GM19043 (cell line): ENCODE results near the gene MED13L.
"Not testable (repeated sequence)": the region's sequence is repeated elsewhere in the genome, so short reads cannot be mapped to it uniquely, and the experiment has no call there.

ENCODE experiments used
- ATAC-seq: cut with Tn5 transposase; IDR thresholded peaks from one replicate; pipeline ENCODE4 v1.9.1; 2021; ENCODE audit warnings: low read depth; ENCODE audit not compliant: unreplicated experiment

The MED13L gene

DNA sequence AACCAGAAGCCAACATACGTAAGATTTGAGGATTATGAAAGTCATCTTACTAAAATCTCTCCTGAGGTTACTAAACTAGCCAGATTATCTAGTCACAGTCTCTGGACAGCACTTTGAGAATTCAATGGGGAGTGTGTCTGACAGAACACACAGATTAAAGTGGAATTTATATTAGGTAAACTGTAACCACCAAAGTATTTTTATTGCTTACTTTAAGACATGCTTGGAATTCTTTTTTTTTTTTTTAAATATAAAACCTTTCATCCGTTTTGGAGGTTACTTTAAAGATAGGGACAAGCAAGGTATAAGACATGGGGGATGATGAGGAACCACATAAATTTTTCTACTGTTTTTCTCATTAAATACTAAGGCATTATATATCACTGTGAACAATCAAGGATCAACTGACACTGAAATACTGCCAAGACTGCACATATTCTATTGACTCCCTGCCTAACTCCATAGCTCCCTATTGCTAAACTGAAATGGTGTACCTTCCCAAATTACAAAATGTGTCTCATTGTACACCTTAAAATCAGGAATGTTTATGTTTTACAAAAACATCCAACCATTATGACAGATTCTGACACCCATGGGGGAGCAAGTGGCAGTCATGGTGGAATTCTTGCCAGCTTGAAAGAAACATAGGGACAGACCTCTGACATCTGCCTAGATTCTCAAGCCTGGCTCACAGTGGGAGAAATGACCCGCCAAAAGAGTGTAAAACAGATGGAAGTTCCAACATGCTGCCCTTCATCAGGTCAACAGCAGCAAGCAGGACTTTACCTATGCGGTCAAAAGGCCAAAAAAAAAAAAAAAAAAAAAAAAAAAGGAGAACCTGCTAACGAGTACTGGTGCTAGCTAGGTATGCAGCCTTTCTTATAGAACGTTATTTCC, 239.3 kb downstream of the MED13L start:
- ATAC-seq = no peak

- ATAC-seq = no peak
Measured at GRCh38 chr12:116033765-116034164, 243.7 kb downstream of the MED13L start.

DNA sequence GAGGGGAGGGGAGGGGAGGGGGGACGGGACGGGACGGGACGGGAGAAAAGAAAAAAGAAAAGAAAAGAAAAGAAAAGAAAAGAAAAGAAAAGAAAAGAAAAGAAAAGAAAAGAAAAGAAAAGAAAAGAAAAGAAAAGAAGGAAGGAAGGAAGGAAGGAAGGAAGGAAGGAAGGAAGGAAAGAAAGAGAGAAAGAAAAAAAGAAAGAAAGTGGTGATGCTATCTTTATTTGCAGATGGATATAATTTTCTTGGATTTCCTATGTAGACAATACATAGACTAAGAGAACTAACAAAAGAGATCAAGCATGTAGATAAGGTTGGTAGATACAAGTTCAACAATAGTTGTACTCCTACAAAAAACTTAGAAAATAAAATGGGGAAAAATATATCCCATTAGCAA, 245.9 kb downstream of the MED13L start:
- not testable (repeated sequence) for ATAC-seq

DNA sequence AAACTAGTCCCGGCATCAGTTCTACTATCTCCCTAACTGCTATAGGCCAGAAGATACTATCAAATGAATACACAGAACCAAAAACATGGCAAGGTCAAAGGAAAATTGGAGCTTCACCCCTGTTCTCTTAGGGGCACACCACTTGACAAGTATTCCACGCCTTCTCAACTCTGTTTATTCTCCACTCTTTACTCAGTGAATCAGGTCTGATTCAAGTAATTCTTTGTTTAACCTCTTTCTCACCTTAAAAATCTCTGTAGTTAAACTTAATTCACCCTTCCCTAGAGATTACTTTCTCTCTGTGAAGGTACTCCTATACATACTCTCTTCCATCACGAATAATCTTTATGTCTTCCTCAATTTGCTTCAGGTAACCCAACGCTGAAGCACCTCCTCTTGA, 248.9 kb downstream of the MED13L start:
- ATAC-seq = no peak

- no peak for ATAC-seq
Measured at GRCh38 chr12:116027551-116027821, 250.0 kb downstream of the MED13L start.

DNA sequence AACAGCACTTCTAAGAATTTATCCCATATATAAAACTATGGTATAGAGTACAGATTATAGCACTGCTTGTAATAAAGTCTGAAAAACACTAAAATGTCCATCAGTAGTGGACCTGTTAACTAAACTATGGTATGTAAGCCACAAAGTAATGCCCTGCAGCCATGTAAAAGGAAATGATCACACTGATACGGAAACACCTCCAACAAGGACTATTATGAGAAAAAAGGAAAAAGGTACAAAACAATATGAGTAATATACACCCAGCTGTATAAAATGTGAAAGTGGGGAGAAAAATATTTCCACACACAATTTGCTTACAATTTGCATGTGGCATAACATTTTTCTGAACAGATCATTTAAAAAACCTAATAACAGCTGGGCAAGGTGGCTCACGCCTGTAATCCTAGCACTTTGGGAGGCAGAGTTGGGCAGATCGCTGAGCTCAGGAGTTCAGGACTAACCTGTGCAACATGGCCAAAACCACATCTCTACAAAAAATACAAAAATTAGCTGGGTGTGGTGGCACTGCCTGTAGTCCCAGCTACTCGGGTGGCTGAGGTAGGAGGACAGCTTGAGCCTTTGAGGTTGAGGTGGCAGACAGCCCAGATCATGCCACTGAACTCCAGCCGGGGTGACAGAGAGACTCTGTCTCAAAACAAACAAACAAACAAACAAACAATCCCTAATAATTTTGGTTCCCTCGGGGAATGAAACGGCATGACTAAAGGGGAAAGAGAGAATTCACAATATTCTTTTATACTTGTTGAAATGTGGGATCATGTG, 250.5 kb downstream of the MED13L start:
- ATAC-seq = no peak

GRCh38 chr12:116026346-116026745, 251.1 kb downstream of the MED13L start:
- no peak for ATAC-seq

DNA sequence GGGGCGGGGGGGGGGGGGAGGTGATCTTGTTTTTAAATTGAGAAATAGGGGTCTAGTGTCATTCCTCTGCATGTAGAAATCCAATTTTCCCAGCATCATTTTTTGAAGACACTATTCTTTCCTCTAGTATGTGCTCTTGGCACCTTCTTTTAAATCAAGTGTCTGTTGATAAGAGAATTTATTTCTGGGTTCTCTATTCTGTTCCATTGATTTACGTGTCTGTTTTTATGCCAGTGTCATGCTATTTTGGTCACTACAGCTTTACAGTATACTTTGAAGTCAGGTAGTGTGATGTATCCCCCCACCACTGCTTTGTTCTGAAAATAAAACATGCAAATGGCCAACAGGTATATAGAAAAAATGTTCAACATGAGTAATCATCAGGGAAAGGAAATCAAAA, 252.7 kb downstream of the MED13L start:
- ATAC-seq = no peak

GRCh38 chr12:116019415-116019814, 258.1 kb downstream of the MED13L start:
- no peak for ATAC-seq

GRCh38 chr12:116018282-116018681, 259.2 kb downstream of the MED13L start:
- ATAC-seq = no peak

- no peak for ATAC-seq
Measured at GRCh38 chr12:116015525-116015924, 262.0 kb downstream of the MED13L start.

DNA sequence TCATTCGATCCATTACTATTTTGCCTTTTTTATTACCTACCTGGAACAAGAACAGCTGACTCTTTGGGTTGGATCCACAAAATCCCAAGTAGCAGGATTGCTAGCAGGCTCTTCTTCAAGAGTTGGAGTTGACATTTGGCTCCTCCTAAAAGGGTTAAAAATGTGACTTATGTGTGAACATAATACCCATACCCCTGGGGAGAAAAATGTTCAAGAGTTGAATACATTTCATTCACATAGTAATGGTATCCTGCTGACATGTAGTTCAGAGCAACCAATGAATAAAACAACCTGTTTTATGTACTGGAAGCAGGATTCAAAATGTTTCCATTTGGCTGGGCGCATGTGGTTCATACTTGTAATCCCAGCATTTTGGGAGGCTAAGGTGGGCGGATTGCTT, 264.7 kb downstream of the MED13L start:
- no peak for ATAC-seq

DNA sequence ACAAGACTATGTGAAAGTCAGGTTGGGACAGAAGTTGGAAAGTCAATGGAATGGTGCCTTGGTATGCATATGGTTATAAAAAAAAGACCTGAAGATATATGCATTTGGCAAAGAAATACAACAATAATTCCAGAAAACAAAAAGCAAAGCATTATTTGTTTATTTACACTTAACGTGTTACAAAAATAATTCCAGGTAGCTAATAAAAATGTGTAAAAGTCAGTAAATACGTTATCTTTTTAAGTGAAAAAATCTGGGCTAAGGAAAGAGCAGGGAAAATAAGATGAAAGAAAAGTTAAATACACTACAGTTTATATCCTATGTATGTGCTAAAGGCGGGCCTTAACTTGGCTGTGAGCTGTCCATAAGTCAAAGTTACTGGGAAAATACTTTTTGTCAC, 266.3 kb downstream of the MED13L start:
- ATAC-seq = no peak

DNA sequence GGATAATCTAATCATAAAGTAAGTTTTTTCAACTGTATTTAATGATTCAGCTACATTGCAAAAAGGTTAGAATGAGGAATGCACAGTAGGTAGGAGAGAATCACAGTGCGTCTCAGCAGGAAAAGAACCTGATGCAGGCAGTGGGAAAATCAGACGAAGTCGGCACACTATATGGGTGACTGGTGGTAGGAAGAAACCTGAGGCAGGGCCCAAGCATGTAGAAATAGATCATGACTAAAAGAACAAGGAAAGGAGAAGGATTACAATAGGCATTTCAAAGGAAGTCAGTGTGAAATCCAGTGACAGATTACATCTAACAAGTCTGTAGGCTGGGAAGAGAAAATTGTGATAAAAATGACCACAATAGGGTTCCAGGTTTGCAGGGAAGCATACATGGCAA, 267.0 kb downstream of the MED13L start:
- ATAC-seq = no peak

GRCh38 chr12:116009805-116010204, 267.7 kb downstream of the MED13L start:
- no peak for ATAC-seq

GRCh38 chr12:116006141-116006540, 271.4 kb downstream of the MED13L start:
- ATAC-seq = no peak

- ATAC-seq = no peak
Measured at GRCh38 chr12:116002890-116003536, 274.5 kb downstream of the MED13L start.

DNA sequence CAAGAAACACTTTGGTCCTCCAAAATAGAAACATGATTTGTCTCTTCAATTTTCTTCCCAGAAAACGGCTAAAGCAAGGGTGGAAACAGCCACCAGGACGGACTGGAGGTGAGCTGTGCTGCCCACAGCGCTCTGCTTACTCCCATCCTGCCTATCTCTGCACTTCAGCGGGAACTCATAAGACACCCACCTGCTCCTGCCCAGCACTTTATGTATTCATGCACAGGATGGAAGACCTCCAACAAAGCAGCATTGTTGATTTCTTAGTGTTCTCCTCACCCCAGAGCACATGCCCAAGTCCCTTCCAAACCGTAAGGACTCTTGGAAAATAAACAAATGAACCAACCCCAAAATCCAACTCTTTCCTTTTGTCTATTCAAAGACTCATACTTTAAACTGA, 277.2 kb downstream of the MED13L start:
- ATAC-seq = no peak

- no peak for ATAC-seq
Measured at GRCh38 chr12:115999582-115999981, 277.9 kb downstream of the MED13L start.

DNA sequence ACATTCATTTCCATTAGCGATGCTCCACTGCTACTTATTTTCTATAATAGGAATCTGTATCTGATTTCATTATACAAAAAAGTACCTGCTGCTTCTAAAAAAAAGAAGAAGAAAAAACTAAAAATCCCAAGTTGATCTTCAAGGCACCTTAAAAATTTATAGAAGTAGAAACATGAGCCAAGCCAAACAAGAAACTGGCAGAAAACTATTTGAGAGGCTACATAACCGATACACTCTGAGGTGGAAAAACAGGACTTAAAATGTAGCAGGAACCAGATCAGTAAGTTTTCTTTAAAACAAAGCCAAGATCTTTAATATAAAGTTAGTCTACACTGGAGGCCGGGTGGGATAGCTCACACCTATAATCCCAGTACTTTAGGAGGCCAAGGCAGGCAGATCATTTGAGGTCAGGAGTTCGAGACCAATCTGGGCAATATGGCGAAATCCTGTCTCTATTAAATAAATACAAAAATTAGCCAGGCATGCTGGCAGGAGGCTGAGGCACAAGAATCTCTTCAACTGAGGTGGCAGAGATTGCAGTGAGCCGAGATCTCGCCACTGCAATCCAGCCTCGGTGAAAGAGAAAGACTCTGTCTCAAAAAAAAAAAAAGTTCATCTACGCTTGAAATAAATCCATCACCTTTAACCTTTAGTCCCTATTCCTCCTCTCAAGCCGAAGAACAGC, 278.6 kb downstream of the MED13L start:
- no peak for ATAC-seq

- ATAC-seq = no peak
Measured at GRCh38 chr12:115998119-115998633, 279.3 kb downstream of the MED13L start.
